NCI-H69 (cell line): ENCODE results near the gene ATP6V0C.
"Not testable (repeated sequence)": the region's sequence is repeated elsewhere in the genome, so short reads cannot be mapped to it uniquely, and the experiment has no call there.

Experiments
- DNase-seq: peaks from one replicate; lab custom pipeline; 2025; lab: John Stamatoyannopoulos, UW

Gene ATP6V0C

DNA sequence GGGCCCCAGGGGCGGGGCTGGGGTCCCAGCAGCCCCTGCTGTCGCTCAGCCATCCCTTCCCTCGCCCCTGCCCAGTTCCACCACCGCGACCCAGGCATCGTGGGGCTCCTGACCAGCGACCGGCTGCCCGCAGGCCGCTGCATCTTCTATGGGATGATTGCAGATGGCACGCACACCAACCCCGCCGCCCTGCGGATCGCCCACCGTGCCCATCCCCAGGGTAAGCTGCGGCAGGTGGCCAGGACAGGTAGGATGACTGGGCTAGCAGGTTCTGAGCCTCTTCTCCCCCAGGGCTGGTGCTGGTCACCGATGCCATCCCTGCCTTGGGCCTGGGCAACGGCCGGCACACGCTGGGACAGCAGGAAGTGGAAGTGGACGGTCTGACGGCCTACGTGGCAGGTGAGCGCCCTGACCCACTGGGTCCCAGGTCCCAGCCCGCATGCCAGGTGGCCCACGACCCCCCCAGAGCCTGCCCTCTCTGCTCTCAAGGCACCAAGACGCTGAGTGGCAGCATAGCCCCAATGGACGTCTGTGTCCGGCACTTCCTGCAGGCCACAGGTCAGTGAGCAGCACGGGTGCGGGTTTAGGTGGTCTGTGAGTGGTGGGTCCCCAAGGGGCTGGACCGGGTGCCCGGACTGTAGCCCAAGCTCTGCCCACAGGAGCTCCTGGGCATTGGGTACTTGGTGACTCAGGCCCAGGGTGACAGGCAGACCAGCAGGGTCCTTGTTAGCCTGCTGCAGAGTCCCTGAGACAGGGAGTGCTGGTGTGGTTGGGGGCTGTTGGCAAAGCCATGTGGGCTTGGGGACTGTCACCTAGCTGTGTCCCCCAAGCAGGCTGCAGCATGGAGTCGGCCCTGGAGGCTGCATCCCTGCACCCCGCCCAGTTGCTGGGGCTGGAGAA, 14.7 kb downstream of the ATP6V0C start:
- DNase-seq = no peak

- peak; percentile 22 for DNase-seq
These were observed 15.5 kb downstream of the ATP6V0C start for GRCh38 chr16:2529061-2529931.

GRCh38 chr16:2529961-2530628, 16.3 kb downstream of the ATP6V0C start:
- no peak for DNase-seq

GRCh38 chr16:2530629-2531318, 17.0 kb downstream of the ATP6V0C start:
- DNase-seq = no peak

DNA sequence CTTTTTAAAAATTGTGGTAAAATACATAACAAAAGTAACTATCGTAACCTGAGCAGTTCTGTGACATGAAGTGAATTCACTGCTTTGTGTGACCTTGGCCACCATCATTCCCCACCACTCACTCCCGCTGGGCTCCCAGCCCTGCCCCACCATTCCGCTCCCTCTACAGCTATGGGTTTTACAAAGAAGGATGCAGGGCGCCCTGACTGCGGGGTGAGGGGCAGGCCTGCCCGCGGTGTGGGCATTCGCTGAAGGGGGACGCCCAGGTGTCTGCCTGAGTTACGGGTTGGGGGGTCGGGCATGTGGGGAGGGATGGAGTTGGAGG, 17.6 kb downstream of the ATP6V0C start, which contains the start of gene CEMP1:
Gene CEMP1 (minus strand): TSS at position 38 of the 325 bp plus-strand sequence. CDS start 335 bp downstream, outside the sequence.
- DNase-seq = no peak

- DNase-seq = peak; percentile 99
These were observed 18.1 kb downstream of the ATP6V0C start for GRCh38 chr16:2531696-2532493.

DNA sequence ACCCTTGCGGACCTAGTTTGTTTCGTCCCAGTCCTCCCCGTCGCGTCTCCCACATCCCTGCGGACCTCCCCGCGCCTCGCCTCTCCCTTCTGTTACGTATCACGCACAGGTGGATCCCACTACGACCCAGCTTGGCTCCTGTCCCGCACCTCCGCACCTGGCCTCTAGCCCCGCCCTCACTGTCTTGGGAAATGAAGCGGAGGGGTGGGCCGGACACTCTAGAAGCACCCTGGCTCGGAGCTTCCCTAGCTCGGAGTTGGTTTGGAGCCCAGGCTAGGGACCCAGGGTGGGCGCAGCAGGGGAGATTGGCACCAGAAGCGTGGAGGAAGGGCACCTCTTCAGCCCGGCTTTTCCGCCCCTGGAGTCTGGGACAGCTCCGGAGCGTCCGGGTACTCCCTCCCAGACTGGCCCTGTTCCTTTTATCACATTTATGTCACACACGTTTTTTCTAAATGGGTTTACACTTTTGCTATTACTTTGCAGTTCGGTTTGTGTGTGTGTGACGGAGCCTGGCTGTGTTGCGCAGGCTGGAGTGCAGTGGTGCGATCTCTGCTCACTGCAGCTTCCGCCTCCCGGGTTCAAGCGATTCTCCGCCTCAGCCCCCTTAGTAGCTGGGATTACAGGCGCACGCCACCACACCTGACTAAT, 18.9 kb downstream of the ATP6V0C start:
- peak; percentile 86 for DNase-seq

GRCh38 chr16:2533142-2533755, 19.5 kb downstream of the ATP6V0C start:
- peak; percentile 28 for DNase-seq

DNA sequence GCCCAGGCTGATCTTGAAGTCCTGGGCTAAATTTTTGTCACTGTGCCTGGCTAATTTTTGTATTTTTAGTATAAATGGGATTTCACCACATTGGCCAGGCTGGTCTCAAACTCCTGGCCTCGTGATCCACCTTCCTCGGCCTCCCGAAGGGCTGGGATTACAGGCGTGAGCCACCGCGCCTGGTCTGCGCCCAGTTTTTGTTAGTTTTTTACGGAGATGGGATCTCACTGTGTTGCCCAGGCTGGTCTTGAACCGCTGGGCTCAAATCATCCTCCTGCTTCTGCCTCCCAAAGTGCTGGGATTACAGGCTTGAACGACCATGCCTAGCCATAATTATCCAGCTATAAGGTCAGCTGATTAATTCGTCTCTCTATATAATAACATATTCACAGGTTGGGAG, 20.2 kb downstream of the ATP6V0C start:
- no peak for DNase-seq

DNA sequence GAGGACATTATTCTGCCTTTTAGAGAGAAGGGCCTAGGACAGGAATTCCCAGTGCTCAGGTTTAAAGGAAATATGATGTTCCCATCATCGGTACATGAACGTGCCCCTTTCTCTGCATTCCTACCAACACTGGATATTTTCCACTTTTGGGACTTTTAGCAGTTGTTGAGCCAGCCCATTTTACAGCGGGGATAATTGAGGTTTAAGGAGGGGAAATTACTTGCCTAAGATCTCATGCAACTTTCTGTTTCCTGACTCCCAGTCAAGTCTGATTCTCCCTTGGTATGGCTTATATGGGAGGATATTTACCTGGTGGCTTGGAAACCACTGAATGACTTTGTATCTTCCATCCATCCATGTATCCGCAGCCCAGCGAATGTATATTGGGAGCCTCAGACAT, 20.6 kb downstream of the ATP6V0C start:
- not testable (repeated sequence) for DNase-seq

- no peak for DNase-seq
These were observed 21.9 kb downstream of the ATP6V0C start for GRCh38 chr16:2535625-2536013.

DNA sequence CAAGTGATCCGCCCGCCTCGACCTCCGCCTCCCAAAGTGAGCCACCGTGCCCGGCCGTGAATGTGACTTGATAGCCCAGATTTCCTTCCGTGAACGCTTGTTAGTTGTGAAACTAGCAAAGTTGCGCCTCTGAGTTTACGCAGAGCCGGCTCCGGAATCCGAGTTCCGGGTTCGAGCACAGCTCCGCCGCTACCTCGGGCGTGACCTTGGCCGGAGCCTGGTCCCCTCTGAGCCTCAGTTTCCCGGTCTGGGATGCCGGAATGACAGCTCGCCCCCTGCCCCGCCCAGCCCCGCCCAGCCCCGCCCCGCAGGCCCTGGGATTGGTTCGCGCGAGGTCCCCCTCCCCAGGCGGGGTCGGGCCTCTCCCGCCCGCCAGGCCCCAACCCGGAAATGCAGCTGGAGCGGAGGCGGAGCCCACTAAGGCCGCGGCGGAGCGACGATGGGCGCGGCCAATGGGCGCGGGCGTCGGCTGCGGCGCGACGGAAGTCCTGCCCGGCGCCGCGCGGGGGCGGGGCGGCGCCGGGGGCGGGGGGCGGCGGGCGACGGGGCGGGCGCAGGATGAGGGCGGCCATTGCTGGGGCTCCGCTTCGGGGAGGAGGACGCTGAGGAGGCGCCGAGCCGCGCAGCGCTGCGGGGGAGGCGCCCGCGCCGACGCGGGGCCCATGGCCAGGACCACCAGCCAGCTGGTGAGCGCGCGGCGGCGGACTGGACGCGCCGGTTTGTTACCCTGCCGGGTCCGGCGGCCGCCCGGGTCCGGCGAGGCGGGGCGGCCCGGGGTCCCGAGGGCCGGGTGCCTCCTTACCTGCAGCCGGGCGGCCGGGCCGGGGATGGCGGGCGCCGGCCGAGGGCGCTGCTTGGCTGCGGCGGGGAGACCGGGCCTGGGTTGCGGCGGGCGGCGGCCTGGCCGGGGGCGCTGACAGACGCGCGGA, 24.0 kb downstream of the ATP6V0C start, which contains the start of gene PDPK1:
Gene PDPK1 (plus strand): TSS at position 571 of the 929 bp plus-strand sequence. CDS start 92 bp downstream, at position 663.
- DNase-seq = peak; percentile 99

DNA sequence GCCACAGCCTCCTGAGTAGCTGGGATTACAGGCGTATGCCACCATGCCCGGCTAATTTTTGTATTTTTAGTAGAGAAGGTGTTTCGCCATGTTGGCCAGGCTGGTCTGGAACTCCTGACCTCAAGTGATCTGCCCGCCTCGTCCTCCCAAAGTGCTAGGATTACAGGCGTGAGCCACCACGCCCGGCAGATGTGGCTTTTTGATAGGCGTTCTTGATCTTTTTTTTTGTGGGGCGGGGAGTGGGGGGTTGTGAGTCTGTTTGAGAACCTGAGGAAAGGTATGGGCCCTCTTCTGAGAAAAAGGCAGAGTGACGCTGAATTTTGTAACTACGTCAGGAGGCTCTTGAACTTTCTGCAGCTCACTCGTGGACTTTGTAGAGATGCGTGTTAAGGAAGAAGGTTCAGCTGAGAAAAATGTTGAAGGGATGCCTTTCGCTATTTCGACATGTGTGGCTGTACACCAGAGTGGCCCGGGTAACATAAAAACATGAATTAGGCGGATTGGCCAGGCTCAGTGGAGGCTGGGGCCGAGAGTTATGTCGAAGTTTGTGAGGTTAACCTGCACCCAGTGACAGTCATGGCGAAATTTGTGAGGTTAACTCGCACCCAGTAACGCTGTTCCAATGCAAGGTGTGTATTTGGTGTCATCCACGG, 25.6 kb downstream of the ATP6V0C start:
- not testable (repeated sequence) for DNase-seq

- DNase-seq = not testable (repeated sequence)
These were observed 26.2 kb downstream of the ATP6V0C start for GRCh38 chr16:2539845-2540458.

DNA sequence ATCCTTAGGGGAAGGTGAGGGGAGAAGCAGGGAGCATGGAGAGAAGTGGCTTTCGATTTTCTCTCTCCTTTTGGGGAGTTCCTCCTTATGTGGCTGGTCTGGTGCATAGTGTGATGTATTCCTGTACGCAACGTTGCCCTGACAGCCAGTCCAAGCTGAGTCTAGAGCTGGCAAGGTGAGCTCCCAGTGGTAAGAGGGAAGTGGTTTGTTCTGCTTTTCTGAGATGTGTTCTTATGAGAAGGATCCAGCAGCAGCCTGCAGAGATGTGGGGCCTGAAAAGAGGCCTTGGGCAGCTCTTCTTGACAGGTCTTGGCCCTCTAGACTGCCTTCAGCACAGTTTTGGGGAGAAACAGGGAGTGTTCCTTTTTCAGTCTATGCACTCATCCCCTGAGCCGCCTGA, 27.2 kb downstream of the ATP6V0C start:
- not testable (repeated sequence) for DNase-seq

GRCh38 chr16:2541409-2541808, 27.7 kb downstream of the ATP6V0C start:
- not testable (repeated sequence) for DNase-seq

GRCh38 chr16:2543771-2544170, 30.0 kb downstream of the ATP6V0C start:
- not testable (repeated sequence) for DNase-seq
